ENCODE measurements around the gene JAGN1. TPM values are rescaled to one million over a fixed set of nuclear protein-coding genes. Genes with fewer than 3 reads are reported as not detected.

Gene JAGN1
- total and polyA plus RNA-seq, 9 of the 15 experiments (the other 6 are each of a cell fraction or from before 2014, with no cell fraction given): 31.6 to 77.8 (median 40.3) TPM

DNA sequence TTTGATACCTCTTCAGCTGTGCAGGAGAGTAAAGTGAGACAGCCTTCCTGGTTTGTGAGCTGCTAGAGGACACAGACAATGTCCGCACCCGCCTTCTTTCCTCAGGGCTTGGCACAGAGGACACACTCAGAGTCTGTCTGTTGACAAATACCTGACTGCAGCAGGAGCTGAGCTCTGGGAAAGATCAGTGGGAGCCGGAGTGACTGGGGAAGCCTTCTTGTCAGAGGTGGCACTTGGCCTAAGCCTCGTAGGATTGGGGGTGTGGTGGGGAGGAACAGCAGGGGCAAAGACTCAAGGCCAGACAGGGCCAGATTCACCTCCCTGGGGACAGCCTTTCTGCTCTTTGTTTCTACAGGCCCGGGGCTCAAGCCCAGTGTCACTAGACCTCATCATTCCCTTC is 23.2 kb downstream of the JAGN1 start:
- H3K27ac ChIP-seq (ENCODE audit: extremely low read depth, low read depth, low read length): no peak overlapping the region
- H3K4me2 ChIP-seq (ENCODE audit: insufficient read depth, low read length): no peak overlapping the region
- POLR2A ChIA-PET: interaction anchor here (1.0 to 3.6 kb wide), 8 partner anchors 8 to 64 kb away, joined by 3 to 28 read pairs (median 6); partner anchors contain the start of genes CRELD1 and IL17RE
- in situ Hi-C loops (cut with MboI): no loop called here
- FAIRE-seq: no peak
- H3K4me3 ChIP-seq: no peak overlapping the region
- peaks cover 3% of the 10 kb centered on the region for H3K9me1 ChIP-seq (ENCODE audit: control insufficient read depth, insufficient read depth, low read length)
- no peaks in the 10 kb centered on the region for H3K9me3 ChIP-seq (replicated peaks; ENCODE audit: control insufficient read depth, insufficient read depth, low read depth, low read length)
- peaks cover 30 to 49% of the 10 kb centered on the region in 2 experiments for H3K4me1 ChIP-seq (replicated peaks in 1 of 2; ENCODE audit: control insufficient read depth in 2 of 2, insufficient read depth in 2 of 2, low read length in 2 of 2)
- no peaks in the 10 kb centered on the region for H3K36me3 ChIP-seq (ENCODE audit: control insufficient read depth, insufficient read depth, low read length)
- TF ChIP-seq CBFA2T3 (IDR thresholded peaks at IDR 0.05) (no peak), ZNF232 (CRISPR knock-in tag; IDR thresholded peaks at IDR 0.05) (no peak)
- TF ChIP-seq, protein P1, sequence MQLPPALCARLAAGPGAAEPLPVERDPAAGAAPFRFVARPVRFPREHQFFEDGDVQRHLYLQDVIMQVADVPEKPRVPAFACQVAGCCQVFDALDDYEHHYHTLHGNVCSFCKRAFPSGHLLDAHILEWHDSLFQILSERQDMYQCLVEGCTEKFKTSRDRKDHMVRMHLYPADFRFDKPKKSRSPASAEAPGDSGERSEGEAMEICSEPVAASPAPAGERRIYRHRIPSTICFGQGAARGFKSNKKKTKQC (CRISPR knock-in tag; IDR thresholded peaks at IDR 0.05): no peak
- no peak for ATAC-seq
- H3K27me3 ChIP-seq (ENCODE audit: control insufficient read depth in 2 of 2, insufficient read depth in 2 of 2, low read length in 2 of 2): no peaks in the 10 kb centered on the region
- H3K79me2 ChIP-seq (ENCODE audit: control insufficient read depth, insufficient read depth, low read length): no peaks in the 10 kb centered on the region
- H3K9ac ChIP-seq (ENCODE audit: insufficient read depth in 1 of 2, low read depth in 2 of 2, low read length in 2 of 2): peak overlapping the region in 1 of 2 experiments; percentile 41; a peak in 1 of 4 replicates
- no TSS peak for BruUV-seq (replicated peaks)
- intact Hi-C loops (cut with micrococcal nuclease): no loop called here
- no peaks in the 10 kb centered on the region for H4K20me1 ChIP-seq (replicated peaks; ENCODE audit: control insufficient read depth, insufficient read depth, low read length)
- DNase-seq (ENCODE audit: extremely low read depth in 1 of 4, low spot score in 3 of 4): no peak
- peak overlapping the region; percentile 7; the same call in 1 of the 2 replicates for H2AFZ ChIP-seq (ENCODE audit: low read depth, low read length)
- CTCF ChIA-PET (ENCODE audit: low intra/inter-chr PET ratio): no interaction called here
- 81% methylated on average over 5 of the region's 5 CpGs for WGBS (ENCODE audit: insufficient coverage, low coverage, missing lambda C conversion rate)

DNA sequence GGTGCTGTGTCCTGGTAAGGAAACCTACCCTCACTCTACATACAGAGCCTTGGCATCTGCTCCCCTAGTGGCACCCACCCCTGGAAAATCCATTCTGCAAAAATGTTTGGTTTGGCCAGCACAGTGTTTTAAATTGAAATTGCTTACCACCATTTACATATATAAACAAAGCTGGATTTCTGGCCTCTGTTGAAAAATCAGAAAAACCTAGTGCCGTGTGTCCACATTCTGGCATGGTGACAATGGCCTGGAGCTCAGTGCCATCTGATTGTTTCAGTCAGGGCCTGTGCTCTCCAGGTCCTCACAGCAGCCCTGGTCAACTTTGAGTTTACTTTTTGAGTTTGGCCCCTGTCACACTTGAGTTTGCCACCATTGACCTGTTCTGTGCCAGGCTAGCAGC is 23.6 kb downstream of the JAGN1 start:
- FAIRE-seq (no peak), DNase-seq (ENCODE audit: extremely low read depth in 1 of 4, low spot score in 3 of 4) (no peak), ATAC-seq (no peak)
- in situ Hi-C loops (cut with MboI): no loop called here
- ChIA-PET CTCF (ENCODE audit: low intra/inter-chr PET ratio) (no interaction called here), POLR2A (interaction anchor here (1.0 to 3.6 kb wide), 7 partner anchors 8 to 63 kb away, joined by 3 to 28 read pairs (median 5); partner anchors contain the start of genes CRELD1 and IL17RE)
- 57% methylated on average over 1 of the region's 1 CpG for WGBS (ENCODE audit: insufficient coverage, low coverage, missing lambda C conversion rate)
- Histone ChIP-seq H3K9me3 (replicated peaks; ENCODE audit: control insufficient read depth, insufficient read depth, low read depth, low read length) (no peaks in the 10 kb centered on the region), H3K27me3 (ENCODE audit: control insufficient read depth in 2 of 2, insufficient read depth in 2 of 2, low read length in 2 of 2) (no peaks in the 10 kb centered on the region), H4K20me1 (replicated peaks; ENCODE audit: control insufficient read depth, insufficient read depth, low read length) (no peaks in the 10 kb centered on the region), H3K79me2 (ENCODE audit: control insufficient read depth, insufficient read depth, low read length) (no peaks in the 10 kb centered on the region), H3K4me2 (ENCODE audit: insufficient read depth, low read length) (no peak overlapping the region), H3K9ac (ENCODE audit: insufficient read depth in 1 of 2, low read depth in 2 of 2, low read length in 2 of 2) (peak overlapping the region in 1 of 2 experiments; percentile 41; a peak in 1 of 4 replicates), H3K4me1 (replicated peaks in 1 of 2; ENCODE audit: control insufficient read depth in 2 of 2, insufficient read depth in 2 of 2, low read length in 2 of 2) (peaks cover 30 to 49% of the 10 kb centered on the region in 2 experiments), H3K9me1 (ENCODE audit: control insufficient read depth, insufficient read depth, low read length) (peaks cover 3% of the 10 kb centered on the region), H3K36me3 (ENCODE audit: control insufficient read depth, insufficient read depth, low read length) (no peaks in the 10 kb centered on the region), H3K4me3 (no peak overlapping the region), H2AFZ (ENCODE audit: low read depth, low read length) (peak overlapping the region; percentile 7; the same call in 1 of the 2 replicates), H3K27ac (ENCODE audit: extremely low read depth, low read depth, low read length) (no peak overlapping the region)
- BruUV-seq (replicated peaks): no TSS peak
- intact Hi-C loops (cut with micrococcal nuclease): no loop called here
- TF ChIP-seq CXXC5 (CRISPR knock-in tag; IDR thresholded peaks at IDR 0.05) (no peak), FOXA3 (CRISPR knock-in tag; conservative IDR thresholded peaks at IDR 0.05 in 1 of 2, IDR thresholded peaks at IDR 0.05 in 1 of 2) (no peak)
- TF ChIP-seq, protein P2, sequence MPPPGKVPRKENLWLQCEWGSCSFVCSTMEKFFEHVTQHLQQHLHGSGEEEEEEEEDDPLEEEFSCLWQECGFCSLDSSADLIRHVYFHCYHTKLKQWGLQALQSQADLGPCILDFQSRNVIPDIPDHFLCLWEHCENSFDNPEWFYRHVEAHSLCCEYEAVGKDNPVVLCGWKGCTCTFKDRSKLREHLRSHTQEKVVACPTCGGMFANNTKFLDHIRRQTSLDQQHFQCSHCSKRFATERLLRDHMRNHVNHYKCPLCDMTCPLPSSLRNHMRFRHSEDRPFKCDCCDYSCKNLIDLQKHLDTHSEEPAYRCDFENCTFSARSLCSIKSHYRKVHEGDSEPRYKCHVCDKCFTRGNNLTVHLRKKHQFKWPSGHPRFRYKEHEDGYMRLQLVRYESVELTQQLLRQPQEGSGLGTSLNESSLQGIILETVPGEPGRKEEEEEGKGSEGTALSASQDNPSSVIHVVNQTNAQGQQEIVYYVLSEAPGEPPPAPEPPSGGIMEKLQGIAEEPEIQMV (tag; conservative IDR thresholded peaks at IDR 0.05; ENCODE audit: low read depth): no peak

Measured in K562 (cell line).